ENCODE data around the gene PLA2G15.
"Not testable (repeated sequence)": the region's sequence is repeated elsewhere in the genome, so short reads cannot be mapped to it uniquely, and the experiment has no call there.

- not testable (repeated sequence) for TF ChIP-seq CTCF, POLR2A (IDR thresholded peaks at IDR 0.05)
These were observed 43.6 kb downstream of the PLA2G15 start for GRCh38 chr16:68288796-68289195.

Measured in adrenal gland (tissue), 5 donors.